Stimulated activated CD8-positive, alpha-beta memory T cell treated with anti-CD3 and anti-CD28 coated beads, Interleukin-7, amount 100 ng/mL, for 1 hour (primary cell): Measurements from ENCODE around the gene LCLAT1.

ENCODE experiments used
- DNase-seq, 2 donors: peaks; one replicate each; pipeline ENCODE4 v3.0.0-alpha.2; 2020; ENCODE audit warnings: low read depth in 2 of 2

The LCLAT1 gene

DNA sequence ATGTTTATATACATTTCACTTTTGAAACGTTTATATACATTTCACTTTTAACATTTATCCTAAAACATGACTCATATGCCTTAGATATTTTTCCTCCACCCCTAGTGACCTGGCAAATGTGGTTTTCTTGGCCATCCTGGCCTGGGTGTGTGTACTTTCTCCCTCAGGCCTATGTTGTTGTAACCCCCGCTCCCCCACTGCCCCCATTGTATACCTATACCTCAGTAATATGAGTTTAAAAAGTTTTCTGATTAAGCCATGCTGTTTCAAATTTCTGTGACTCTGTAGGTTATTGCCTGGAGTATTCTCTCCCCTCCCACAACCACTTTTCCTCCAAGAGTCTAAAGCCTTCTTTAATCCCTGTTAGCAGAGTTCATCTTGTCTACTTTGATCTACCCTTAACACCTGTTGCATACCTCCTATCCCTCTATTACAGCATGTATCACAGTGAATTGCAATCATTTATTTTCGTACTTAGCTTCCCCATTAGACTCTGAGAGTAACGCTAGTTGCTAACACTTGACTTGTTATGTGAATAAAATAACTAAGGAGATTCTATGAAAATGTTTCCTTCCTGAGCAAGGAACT is 67.9 kb downstream of the LCLAT1 start:
- no peak for DNase-seq

GRCh38 chr2:30516166-30516565 is 69.1 kb downstream of the LCLAT1 start:
- DNase-seq: no peak

GRCh38 chr2:30519796-30520195 is 72.8 kb downstream of the LCLAT1 start:
- DNase-seq: no peak

DNA sequence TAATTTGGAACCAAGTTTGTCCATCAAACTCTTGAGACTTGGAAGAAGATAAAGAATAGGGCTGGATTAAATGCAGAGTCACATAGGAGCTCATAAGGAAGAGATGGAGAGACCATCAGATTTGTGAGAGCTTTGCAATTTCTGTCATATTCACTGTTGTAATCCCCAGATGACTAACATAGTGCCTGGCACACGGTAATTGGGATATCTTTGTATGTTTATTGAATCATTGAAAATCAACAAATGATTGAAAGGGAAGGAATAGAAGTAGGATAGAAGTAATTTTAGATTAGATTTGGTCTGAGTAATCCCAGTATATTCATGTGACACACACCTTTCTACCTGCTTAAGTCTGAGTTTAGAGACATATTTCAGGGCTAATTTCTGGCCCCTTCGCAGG is 75.4 kb downstream of the LCLAT1 start:
- DNase-seq: no peak

GRCh38 chr2:30527411-30527810 is 80.4 kb downstream of the LCLAT1 start:
- no peak for DNase-seq

GRCh38 chr2:30527859-30528258 is 80.8 kb downstream of the LCLAT1 start:
- no peak for DNase-seq

GRCh38 chr2:30530346-30530745 is 83.3 kb downstream of the LCLAT1 start:
- no peak for DNase-seq

GRCh38 chr2:30541680-30542079 is 94.6 kb downstream of the LCLAT1 start:
- no peak for DNase-seq

DNA sequence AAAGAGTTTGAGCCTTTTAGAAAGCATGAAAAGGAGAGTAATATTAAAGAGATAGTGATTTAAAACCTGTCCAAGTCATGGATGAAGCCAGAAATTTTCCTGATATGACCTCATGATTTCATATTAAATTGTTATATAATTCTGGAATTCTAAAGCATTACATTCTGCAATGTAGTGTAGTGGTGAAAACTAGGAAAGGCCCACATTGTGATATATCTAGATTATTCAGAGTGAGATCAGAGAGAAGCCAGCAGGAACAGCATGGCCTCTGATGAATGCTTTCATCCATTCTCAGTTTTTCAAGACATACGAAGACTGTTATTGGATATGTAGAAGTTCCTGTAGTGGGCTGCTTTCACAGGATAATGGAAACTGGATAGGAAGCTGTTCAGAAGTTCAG is 98.8 kb downstream of the LCLAT1 start:
- no peak for DNase-seq

DNA sequence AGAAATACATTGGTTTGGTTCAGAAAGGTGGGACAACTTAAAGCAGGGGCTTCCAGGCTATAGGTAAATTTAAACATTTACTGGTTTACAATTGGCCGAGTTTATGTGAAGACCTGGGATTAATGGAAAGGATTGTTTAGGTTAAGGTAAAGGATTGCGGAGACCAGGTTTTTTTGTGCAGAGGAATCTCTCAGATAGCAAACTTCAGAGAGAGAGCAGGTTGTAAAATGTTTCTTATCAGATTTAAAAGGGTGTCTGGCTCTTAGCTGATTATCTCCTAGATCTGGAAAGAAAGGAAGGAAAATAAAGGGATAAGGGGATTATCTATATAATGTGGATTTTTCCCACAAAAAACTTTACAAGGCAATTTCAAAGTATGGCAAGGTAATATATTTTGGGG is 101.3 kb downstream of the LCLAT1 start:
- no peak for DNase-seq

DNA sequence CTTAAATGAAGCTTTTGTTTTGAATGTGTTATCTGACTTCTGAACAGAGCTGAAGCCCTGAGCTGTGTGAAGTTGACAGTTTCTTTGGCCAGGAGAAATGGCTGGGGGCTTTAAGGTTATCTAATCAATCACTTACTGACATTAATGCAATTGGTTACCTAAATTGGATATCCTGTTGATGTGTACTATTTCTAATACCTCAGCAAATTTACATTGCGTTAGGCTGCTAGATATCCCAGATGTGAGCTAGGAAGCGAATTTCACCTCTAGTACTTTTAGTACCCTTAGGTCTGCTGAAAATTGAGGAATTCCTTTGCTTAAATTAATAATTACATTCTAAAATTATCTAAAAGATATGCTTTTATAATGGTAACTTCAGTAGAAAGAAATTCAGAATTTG is 102.0 kb downstream of the LCLAT1 start:
- DNase-seq: no peak

- no peak for DNase-seq
Observed at GRCh38 chr2:30559544-30560275, 112.7 kb downstream of the LCLAT1 start.

DNA sequence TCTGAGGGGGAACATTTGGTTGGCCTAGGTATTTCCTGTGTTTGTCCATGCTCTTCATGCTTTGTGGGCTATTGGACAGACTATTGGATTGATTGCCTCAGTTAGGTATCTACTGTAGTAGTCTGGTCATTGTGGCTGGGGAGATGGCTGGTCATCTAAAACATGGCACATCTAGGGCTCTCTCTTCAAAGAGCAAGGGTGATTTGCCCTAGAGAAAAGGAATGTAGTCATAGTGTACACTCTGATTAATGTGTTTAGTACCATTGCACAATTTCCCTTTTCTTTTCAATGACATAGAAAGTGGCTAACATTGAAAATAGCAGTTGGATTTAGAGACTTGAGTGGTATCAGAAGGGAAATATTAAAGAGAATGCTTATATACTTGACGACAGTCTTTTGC is 114.3 kb downstream of the LCLAT1 start:
- no peak for DNase-seq

DNA sequence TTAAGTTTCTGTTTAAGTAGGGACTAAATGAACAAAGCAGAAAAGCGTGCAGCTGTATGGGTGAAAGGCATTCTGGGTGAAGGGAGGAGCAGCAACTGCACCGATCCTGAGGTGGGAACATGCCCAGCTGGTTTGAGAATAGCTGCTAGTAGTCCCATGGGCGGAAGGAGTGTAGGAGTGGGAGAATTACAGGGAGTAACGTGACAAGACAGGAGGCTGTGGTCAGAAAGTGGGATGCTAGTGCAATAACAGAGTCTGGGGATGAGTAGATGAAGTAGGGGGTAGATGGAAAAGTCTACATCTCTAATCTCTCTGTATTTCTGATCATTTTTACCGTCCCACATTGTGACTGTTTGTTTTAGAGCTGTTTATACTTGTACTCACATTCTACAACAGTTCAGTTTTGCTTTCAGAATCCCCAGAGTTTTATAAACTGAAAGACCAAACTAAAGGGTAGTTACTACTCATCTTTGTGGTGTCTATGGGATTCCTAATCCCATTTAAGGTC is 118.9 kb downstream of the LCLAT1 start:
- DNase-seq: no peak

DNA sequence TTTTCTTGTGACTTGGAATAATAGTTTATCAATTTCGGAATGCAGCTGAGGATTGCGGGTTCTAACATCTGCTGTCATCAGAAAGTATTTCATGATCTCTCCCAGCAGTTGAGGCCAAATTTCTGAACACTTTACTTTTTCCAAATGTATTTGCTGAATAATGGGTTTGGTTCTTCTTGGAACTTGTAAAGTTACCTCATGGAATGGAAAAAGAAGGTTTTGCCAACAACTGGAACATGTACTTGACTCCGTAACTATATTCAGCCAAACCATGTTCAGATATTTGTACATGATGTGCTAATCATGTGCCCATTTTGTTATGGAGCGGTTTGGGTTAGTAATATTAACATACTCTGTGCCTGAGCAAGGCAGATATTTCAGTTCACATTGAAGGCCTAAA is 119.6 kb downstream of the LCLAT1 start:
- no peak for DNase-seq

GRCh38 chr2:30567317-30567716 is 120.3 kb downstream of the LCLAT1 start:
- no peak for DNase-seq

DNA sequence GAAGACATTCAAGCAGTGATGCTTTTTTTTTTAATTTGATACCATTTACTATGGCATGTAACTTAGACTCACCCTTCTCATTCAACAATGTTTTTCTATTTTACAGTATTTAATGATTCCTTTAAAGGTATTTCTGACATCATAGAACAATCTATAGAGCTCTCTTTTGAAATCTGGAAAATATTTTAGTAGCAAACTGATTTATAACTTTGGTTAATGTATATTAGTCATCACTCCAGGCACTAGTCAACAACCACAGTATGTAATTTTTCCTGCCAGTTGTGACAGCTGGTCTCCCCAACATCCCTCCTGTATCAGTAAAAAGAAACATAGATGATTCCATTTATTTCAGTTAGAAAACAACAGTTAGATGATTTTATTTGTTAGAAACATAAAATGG is 122.9 kb downstream of the LCLAT1 start:
- DNase-seq: no peak

GRCh38 chr2:30577151-30577550 is 130.1 kb downstream of the LCLAT1 start:
- DNase-seq: no peak

- DNase-seq: no peak
Observed at GRCh38 chr2:30580391-30580790, 133.3 kb downstream of the LCLAT1 start.

DNA sequence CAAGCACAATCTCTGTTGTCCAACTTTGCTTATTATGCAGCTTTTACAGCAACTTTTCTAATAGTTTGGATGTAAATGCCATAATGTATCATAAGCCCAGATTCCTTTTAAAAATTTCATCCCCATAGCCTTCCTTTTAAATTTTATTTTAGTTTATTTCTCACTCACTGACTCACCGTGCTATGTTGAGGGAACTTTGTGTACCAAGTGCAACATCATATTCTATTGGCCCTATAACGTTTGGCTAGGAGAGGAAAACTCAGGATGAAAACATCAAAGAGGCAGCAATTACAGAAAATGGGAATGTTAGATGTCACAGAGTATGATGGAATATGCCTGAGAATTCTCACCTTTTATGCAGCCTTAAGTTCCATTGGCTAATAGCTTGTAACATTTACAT is 135.5 kb downstream of the LCLAT1 start:
- DNase-seq: no peak

- DNase-seq: no peak
Observed at GRCh38 chr2:30583204-30583749, 136.2 kb downstream of the LCLAT1 start.

DNA sequence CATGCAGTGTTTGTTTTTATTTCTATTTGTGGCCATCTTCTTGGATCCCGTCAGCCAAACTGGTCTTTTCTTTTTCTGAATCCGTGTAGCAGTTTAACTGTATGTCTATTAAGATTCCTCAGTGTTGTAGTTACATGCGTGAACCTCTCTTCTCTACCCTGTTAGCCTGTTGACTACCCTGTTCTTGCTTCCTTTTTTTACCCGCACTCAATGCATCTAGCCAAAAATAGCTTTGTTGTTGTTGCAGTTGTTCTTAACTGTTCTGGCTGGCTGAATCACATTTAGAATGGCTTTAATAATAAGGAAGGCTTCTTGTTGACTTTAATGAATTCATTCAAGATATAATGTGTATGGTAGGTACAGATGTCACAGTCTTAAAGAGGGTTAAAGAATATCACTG is 137.1 kb downstream of the LCLAT1 start:
- DNase-seq: no peak

DNA sequence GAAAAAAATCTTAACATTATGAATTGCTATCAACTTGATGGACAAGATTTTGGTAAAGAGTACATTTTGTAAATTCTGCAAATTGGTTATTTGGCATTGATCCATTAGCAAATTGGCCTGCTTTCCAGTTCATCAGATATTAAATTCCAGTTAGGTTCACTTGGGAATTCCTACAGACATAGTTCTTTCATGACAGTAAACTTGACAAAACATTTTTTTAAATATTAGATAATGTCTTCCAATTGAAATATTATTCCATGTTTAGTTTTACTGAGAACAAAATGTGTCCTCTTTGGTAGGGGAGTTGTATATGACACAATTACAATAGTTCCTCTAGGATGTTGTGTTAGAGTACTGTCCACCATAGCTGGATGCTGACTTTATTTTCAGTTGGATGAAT is 141.9 kb downstream of the LCLAT1 start:
- DNase-seq: no peak
